OCI-LY7 (cell line): ENCODE data around the gene MPPED2. TPM values are rescaled to one million over a fixed set of nuclear protein-coding genes. Genes with fewer than 3 reads are reported as not detected.

ENCODE experiments used
- BruUV-seq: library from RNA; stranded (reverse); fragments of 400-500 nt; replicated peaks from 2 replicates; lab custom pipeline; 2021; lab: Mats Ljungman, UMichigan
- CTCF ChIA-PET: fragments of 300-600 bp; sonication (Branson Sonifier 250); formaldehyde crosslinking; loops from one replicate; lab custom pipeline; 2022; ENCODE audit warnings: antibody characterized with exemption; ENCODE audit not compliant: unreplicated experiment; lab: Charles Lee
- POLR2A ChIA-PET: fragments of 300-600 bp; sonication (Branson Sonifier 250); formaldehyde crosslinking; loops from one replicate; lab custom pipeline; 2022; ENCODE audit warnings: antibody characterized with exemption; lab: Charles Lee
- DNase-seq: peaks from one replicate; pipeline ENCODE4 v3.0.0-alpha.2; 2015; ENCODE audit warnings: low spot score
- H2AFZ ChIP-seq: fragments of 200-600 bp; sonication (generic), shearing (Covaris generic); 2 replicates; pipeline ENCODE4 v1.6.1; 2014; ENCODE audit warnings: mild to moderate bottlenecking, antibody characterized with exemption, low read length, moderate library complexity
- H3K27ac ChIP-seq: fragments of 200-600 bp; sonication (generic); 2 replicates; pipeline ENCODE4 v1.5.1; 2014; ENCODE audit warnings: mixed run types, low read depth, mild to moderate bottlenecking, moderate library complexity, low read length, inconsistent platforms; ENCODE audit not compliant: poor library complexity, severe bottlenecking
- H3K36me3 ChIP-seq: fragments of 200-600 bp; sonication (generic); 2 replicates; pipeline ENCODE4 v1.6.1; 2014; ENCODE audit warnings: mild to moderate bottlenecking, antibody characterized with exemption, low read length, moderate library complexity, mixed read lengths; ENCODE audit not compliant: insufficient read depth
- H3K4me1 ChIP-seq: fragments of 200-600 bp; sonication (generic); 2 replicates; pipeline ENCODE4 v1.5.1; 2014; ENCODE audit warnings: mild to moderate bottlenecking, low read length; ENCODE audit not compliant: insufficient read depth, poor library complexity, severe bottlenecking
- H3K4me2 ChIP-seq: fragments of 200-600 bp; sonication (generic); 2 replicates; pipeline ENCODE4 v1.6.1; 2014; ENCODE audit warnings: mild to moderate bottlenecking, low read length
- H3K4me3 ChIP-seq: fragments of 200-600 bp; sonication (generic); 2 replicates; pipeline ENCODE4 v1.5.1; 2014; ENCODE audit warnings: mild to moderate bottlenecking, low read depth, low read length; ENCODE audit not compliant: poor library complexity, severe bottlenecking
- H3K79me2 ChIP-seq: fragments of 200-600 bp; sonication (generic); 2 replicates; pipeline ENCODE4 v1.6.1; 2016; ENCODE audit warnings: low read depth, mild to moderate bottlenecking, low read length, moderate library complexity, mixed read lengths; ENCODE audit not compliant: insufficient read depth
- H3K9me2 ChIP-seq: fragments of 200-600 bp; sonication (generic); 2 replicates; pipeline ENCODE4 v1.6.1; 2016; ENCODE audit warnings: mild to moderate bottlenecking, low read length, mixed read lengths; ENCODE audit not compliant: insufficient read depth
- H3K9me3 ChIP-seq: fragments of 200-600 bp; sonication (generic); 2 replicates; pipeline ENCODE4 v1.6.1; 2014; ENCODE audit warnings: mild to moderate bottlenecking, mixed run types, low read length, mixed read lengths
- H4K20me1 ChIP-seq: fragments of 200-600 bp; sonication (generic); 2 replicates; pipeline ENCODE4 v1.6.1; 2014; ENCODE audit warnings: mild to moderate bottlenecking, antibody characterized with exemption, low read length, moderate library complexity, mixed read lengths; ENCODE audit not compliant: insufficient read depth
- EZH2phosphoT487 ChIP-seq: fragments of 200-600 bp; sonication (generic); IDR thresholded peaks from 2 replicates; pipeline ENCODE4 v1.6.1; 2018; ENCODE audit warnings: low read depth, borderline replicate concordance, mild to moderate bottlenecking, mixed run types, antibody characterized with exemption, low read length, moderate library complexity, mixed read lengths
- intact Hi-C: fragments of 100-400 bp; cut with micrococcal nuclease; formaldehyde crosslinking; loops from one replicate; pipeline ENCODE4 v1.10.0; 2022; ENCODE audit not compliant: unreplicated experiment
- total RNA-seq, 2 experiments: library from RNA; depleted of rRNA in 1 of 2; stranded (reverse); fragments of >200 nt in 1 of 2; shearing (Covaris generic) in 1 of 2; gene quantifications; 2 replicates each; pipeline ENCODE4 v1.2.3, GENCODE V29; 2014 to 2022
- TF ChIP-seq, protein P1 (sequence below): fragments of 200-600 bp; sonication (generic); conservative IDR thresholded peaks from 2 replicates; pipeline ENCODE4 v1.5.1; 2014; ENCODE audit warnings: mild to moderate bottlenecking, antibody characterized with exemption, low read length, moderate library complexity, mixed read lengths

Gene MPPED2
- total RNA-seq, 2 experiments from 2014 or later = not detected

- no peaks in the 10 kb centered on the region for H3K9me2 ChIP-seq
- H4K20me1 ChIP-seq = no peaks in the 10 kb centered on the region
- H3K4me3 ChIP-seq = no peak overlapping the region
- POLR2A ChIA-PET = no interaction called here
- DNase-seq = no peak
- CTCF ChIA-PET = no interaction called here
- no peaks in the 10 kb centered on the region for H3K4me1 ChIP-seq
- no peak overlapping the region for H3K4me2 ChIP-seq
- no peaks in the 10 kb centered on the region for H3K79me2 ChIP-seq
- H3K36me3 ChIP-seq = no peaks in the 10 kb centered on the region
- TF ChIP-seq EZH2phosphoT487 = no peak
- TF ChIP-seq, protein P1, sequence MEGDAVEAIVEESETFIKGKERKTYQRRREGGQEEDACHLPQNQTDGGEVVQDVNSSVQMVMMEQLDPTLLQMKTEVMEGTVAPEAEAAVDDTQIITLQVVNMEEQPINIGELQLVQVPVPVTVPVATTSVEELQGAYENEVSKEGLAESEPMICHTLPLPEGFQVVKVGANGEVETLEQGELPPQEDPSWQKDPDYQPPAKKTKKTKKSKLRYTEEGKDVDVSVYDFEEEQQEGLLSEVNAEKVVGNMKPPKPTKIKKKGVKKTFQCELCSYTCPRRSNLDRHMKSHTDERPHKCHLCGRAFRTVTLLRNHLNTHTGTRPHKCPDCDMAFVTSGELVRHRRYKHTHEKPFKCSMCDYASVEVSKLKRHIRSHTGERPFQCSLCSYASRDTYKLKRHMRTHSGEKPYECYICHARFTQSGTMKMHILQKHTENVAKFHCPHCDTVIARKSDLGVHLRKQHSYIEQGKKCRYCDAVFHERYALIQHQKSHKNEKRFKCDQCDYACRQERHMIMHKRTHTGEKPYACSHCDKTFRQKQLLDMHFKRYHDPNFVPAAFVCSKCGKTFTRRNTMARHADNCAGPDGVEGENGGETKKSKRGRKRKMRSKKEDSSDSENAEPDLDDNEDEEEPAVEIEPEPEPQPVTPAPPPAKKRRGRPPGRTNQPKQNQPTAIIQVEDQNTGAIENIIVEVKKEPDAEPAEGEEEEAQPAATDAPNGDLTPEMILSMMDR = no peak
- no peaks in the 10 kb centered on the region for H3K9me3 ChIP-seq
- no peak overlapping the region for H3K27ac ChIP-seq
- no peak overlapping the region for H2AFZ ChIP-seq
- intact Hi-C loops = no loop called here
- BruUV-seq = no TSS peak
Observed at GRCh38 chr11:30487200-30487898, 98.8 kb downstream of the MPPED2 start.

DNA sequence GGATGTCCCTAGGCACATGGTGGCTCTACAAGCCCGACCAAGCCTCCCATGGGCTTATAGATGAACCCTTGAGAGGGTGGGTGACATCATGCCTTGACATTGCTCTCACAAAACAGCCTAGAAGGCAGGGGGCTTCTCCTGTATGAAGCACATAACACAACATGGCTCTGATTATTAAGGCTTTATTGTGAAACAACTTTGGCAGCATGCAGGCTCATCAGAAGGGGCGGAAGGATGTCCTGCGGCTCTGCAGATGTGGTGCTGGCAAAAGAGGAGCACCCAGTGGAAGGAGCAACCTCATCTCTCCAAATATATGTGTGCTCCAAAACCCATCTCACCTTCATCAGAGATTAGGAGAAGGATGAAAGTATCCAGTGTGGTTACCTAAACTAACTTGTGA is 100.4 kb downstream of the MPPED2 start:
- H3K36me3 ChIP-seq = no peaks in the 10 kb centered on the region
- intact Hi-C loops = no loop called here
- no peaks in the 10 kb centered on the region for H3K9me2 ChIP-seq
- TF ChIP-seq, protein P1 = no peak
- TF ChIP-seq EZH2phosphoT487 = no peak
- no peaks in the 10 kb centered on the region for H3K4me1 ChIP-seq
- no peak overlapping the region for H3K4me3 ChIP-seq
- no peaks in the 10 kb centered on the region for H3K79me2 ChIP-seq
- H2AFZ ChIP-seq = no peak overlapping the region
- ChIA-PET CTCF (no interaction called here), POLR2A (no interaction called here)
- no peak for DNase-seq
- BruUV-seq = no TSS peak
- no peaks in the 10 kb centered on the region for H3K9me3 ChIP-seq
- H4K20me1 ChIP-seq = no peaks in the 10 kb centered on the region
- H3K27ac ChIP-seq = no peak overlapping the region
- H3K4me2 ChIP-seq = no peak overlapping the region

DNA sequence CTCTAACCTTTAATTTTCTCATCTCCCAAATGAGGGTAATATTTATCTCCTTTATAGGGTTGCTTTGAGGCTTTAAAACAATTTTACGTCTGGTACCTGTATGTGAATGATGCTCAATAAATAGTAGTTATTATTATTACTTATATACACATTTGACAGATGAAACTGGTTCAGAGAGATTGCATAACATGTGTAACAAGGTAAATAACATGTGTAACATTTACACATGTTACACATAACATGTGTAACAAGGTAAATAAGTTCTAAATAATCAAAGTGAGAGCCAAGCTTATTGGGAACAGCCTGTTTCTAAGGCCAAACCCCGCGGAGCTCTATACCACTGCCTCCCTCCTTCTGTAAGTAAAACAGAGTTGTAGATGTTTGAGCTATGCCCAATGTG is 100.9 kb downstream of the MPPED2 start:
- intact Hi-C loops = no loop called here
- DNase-seq = no peak
- CTCF ChIA-PET = no interaction called here
- no peaks in the 10 kb centered on the region for H3K36me3 ChIP-seq
- no peak overlapping the region for H3K27ac ChIP-seq
- no peaks in the 10 kb centered on the region for H3K4me1 ChIP-seq
- no peaks in the 10 kb centered on the region for H3K79me2 ChIP-seq
- no peak overlapping the region for H3K4me2 ChIP-seq
- H3K9me2 ChIP-seq = no peaks in the 10 kb centered on the region
- POLR2A ChIA-PET = no interaction called here
- TF ChIP-seq, protein P1 = no peak
- TF ChIP-seq EZH2phosphoT487 = no peak
- no peak overlapping the region for H3K4me3 ChIP-seq
- H3K9me3 ChIP-seq = no peaks in the 10 kb centered on the region
- H2AFZ ChIP-seq = no peak overlapping the region
- BruUV-seq = no TSS peak
- H4K20me1 ChIP-seq = no peaks in the 10 kb centered on the region
